HUES48 (cell line): ENCODE measurements around the gene MPPED2.
A peak's percentile ranks its signal among the peaks of the same experiment; 100 is the strongest.

Experiments used
- H3K27ac ChIP-seq: one replicate; pipeline ENCODE4 v1.7.0; 2013; ENCODE audit warnings: low read depth, low read length, inconsistent platforms
- H3K27me3 ChIP-seq: 2 replicates; pipeline ENCODE4 v1.6.1; 2013; ENCODE audit warnings: mild to moderate bottlenecking, low read length; ENCODE audit not compliant: control insufficient read depth, insufficient read depth
- H3K36me3 ChIP-seq: 2 replicates; pipeline ENCODE4 v1.6.1; 2013; ENCODE audit warnings: low read length; ENCODE audit not compliant: control insufficient read depth, insufficient read depth
- H3K4me1 ChIP-seq: 2 replicates; pipeline ENCODE4 v1.6.1; 2013; ENCODE audit warnings: mild to moderate bottlenecking, low read length; ENCODE audit not compliant: control insufficient read depth, insufficient read depth
- H3K4me3 ChIP-seq: 2 replicates; pipeline ENCODE4 v1.5.1; 2013; ENCODE audit warnings: mild to moderate bottlenecking, low read depth, low read length
- H3K9ac ChIP-seq: 2 replicates; pipeline ENCODE4 v1.6.1; 2013; ENCODE audit warnings: mild to moderate bottlenecking, low read depth, low read length, moderate library complexity
- H3K9me3 ChIP-seq: 2 replicates; pipeline ENCODE4 v1.6.1; 2013; ENCODE audit warnings: low read length; ENCODE audit not compliant: control insufficient read depth, insufficient read depth

Gene MPPED2

GRCh38 chr11:30434901-30435300 lies 151.3 kb downstream of the MPPED2 start:
- no peaks in the 10 kb centered on the region for H3K9me3 ChIP-seq
- no peaks in the 10 kb centered on the region for H3K36me3 ChIP-seq
- H3K9ac ChIP-seq = no peak overlapping the region
- no peaks in the 10 kb centered on the region for H3K27me3 ChIP-seq
- peaks cover 9% of the 10 kb centered on the region; the same call in 1 of the 2 replicates for H3K4me1 ChIP-seq
- H3K27ac ChIP-seq = no peak overlapping the region
- no peak overlapping the region for H3K4me3 ChIP-seq

GRCh38 chr11:30433831-30434230 lies 152.3 kb downstream of the MPPED2 start:
- no peaks in the 10 kb centered on the region for H3K27me3 ChIP-seq
- no peaks in the 10 kb centered on the region for H3K36me3 ChIP-seq
- H3K9ac ChIP-seq = no peak overlapping the region
- peaks cover 17% of the 10 kb centered on the region for H3K4me1 ChIP-seq
- no peaks in the 10 kb centered on the region for H3K9me3 ChIP-seq
- no peak overlapping the region for H3K4me3 ChIP-seq
- H3K27ac ChIP-seq = no peak overlapping the region

GRCh38 chr11:30432716-30433115 lies 153.4 kb downstream of the MPPED2 start:
- H3K4me1 ChIP-seq = peaks cover 17% of the 10 kb centered on the region
- no peaks in the 10 kb centered on the region for H3K9me3 ChIP-seq
- H3K27me3 ChIP-seq = no peaks in the 10 kb centered on the region
- H3K27ac ChIP-seq = no peak overlapping the region
- no peaks in the 10 kb centered on the region for H3K36me3 ChIP-seq
- no peak overlapping the region for H3K9ac ChIP-seq
- no peak overlapping the region for H3K4me3 ChIP-seq

GRCh38 chr11:30432178-30432577 lies 154.0 kb downstream of the MPPED2 start:
- H3K4me3 ChIP-seq = no peak overlapping the region
- no peak overlapping the region for H3K9ac ChIP-seq
- H3K27ac ChIP-seq = no peak overlapping the region
- H3K27me3 ChIP-seq = no peaks in the 10 kb centered on the region
- H3K4me1 ChIP-seq = peaks cover 17% of the 10 kb centered on the region
- H3K9me3 ChIP-seq = no peaks in the 10 kb centered on the region
- no peaks in the 10 kb centered on the region for H3K36me3 ChIP-seq

- no peak overlapping the region for H3K9ac ChIP-seq
- H3K27me3 ChIP-seq = no peaks in the 10 kb centered on the region
- no peaks in the 10 kb centered on the region for H3K36me3 ChIP-seq
- H3K4me3 ChIP-seq = no peak overlapping the region
- H3K27ac ChIP-seq = no peak overlapping the region
- peaks cover 17% of the 10 kb centered on the region for H3K4me1 ChIP-seq
- no peaks in the 10 kb centered on the region for H3K9me3 ChIP-seq
Observed at GRCh38 chr11:30431127-30431814, 154.9 kb downstream of the MPPED2 start.

GRCh38 chr11:30429550-30429949 lies 156.6 kb downstream of the MPPED2 start:
- Histone ChIP-seq H3K4me1 (peaks cover 22% of the 10 kb centered on the region), H3K9ac (no peak overlapping the region), H3K9me3 (no peaks in the 10 kb centered on the region), H3K36me3 (no peaks in the 10 kb centered on the region), H3K27me3 (no peaks in the 10 kb centered on the region), H3K4me3 (no peak overlapping the region), H3K27ac (no peak overlapping the region)

GRCh38 chr11:30426781-30427180 lies 159.4 kb downstream of the MPPED2 start:
- Histone ChIP-seq H3K9me3 (no peaks in the 10 kb centered on the region), H3K36me3 (no peaks in the 10 kb centered on the region), H3K4me3 (no peak overlapping the region), H3K9ac (no peak overlapping the region), H3K27ac (no peak overlapping the region), H3K27me3 (no peaks in the 10 kb centered on the region), H3K4me1 (peaks cover 48% of the 10 kb centered on the region)

GRCh38 chr11:30424844-30425243 lies 161.3 kb downstream of the MPPED2 start:
- H3K27ac ChIP-seq = no peak overlapping the region
- H3K27me3 ChIP-seq = no peaks in the 10 kb centered on the region
- H3K9me3 ChIP-seq = no peaks in the 10 kb centered on the region
- peaks cover 39% of the 10 kb centered on the region for H3K4me1 ChIP-seq
- no peak overlapping the region for H3K9ac ChIP-seq
- no peaks in the 10 kb centered on the region for H3K36me3 ChIP-seq
- no peak overlapping the region for H3K4me3 ChIP-seq

GRCh38 chr11:30424321-30424720 lies 161.8 kb downstream of the MPPED2 start:
- no peak overlapping the region for H3K4me3 ChIP-seq
- H3K4me1 ChIP-seq = peaks cover 34% of the 10 kb centered on the region
- no peak overlapping the region for H3K9ac ChIP-seq
- H3K27ac ChIP-seq = no peak overlapping the region
- H3K27me3 ChIP-seq = no peaks in the 10 kb centered on the region
- no peaks in the 10 kb centered on the region for H3K9me3 ChIP-seq
- no peaks in the 10 kb centered on the region for H3K36me3 ChIP-seq

GRCh38 chr11:30423886-30424285 lies 162.3 kb downstream of the MPPED2 start:
- Histone ChIP-seq H3K4me3 (no peak overlapping the region), H3K27ac (no peak overlapping the region), H3K36me3 (no peaks in the 10 kb centered on the region), H3K4me1 (peaks cover 31% of the 10 kb centered on the region), H3K9me3 (no peaks in the 10 kb centered on the region), H3K27me3 (no peaks in the 10 kb centered on the region), H3K9ac (no peak overlapping the region)

- Histone ChIP-seq H3K9ac (no peak overlapping the region), H3K4me1 (peaks cover 31% of the 10 kb centered on the region), H3K36me3 (no peaks in the 10 kb centered on the region), H3K4me3 (no peak overlapping the region), H3K27ac (peak overlapping the region; percentile 81), H3K9me3 (no peaks in the 10 kb centered on the region), H3K27me3 (no peaks in the 10 kb centered on the region)
Observed at GRCh38 chr11:30423279-30423648, 162.9 kb downstream of the MPPED2 start.
